ENCODE results near the gene SNX25. TPM values are rescaled to one million over a fixed set of nuclear protein-coding genes. Genes with fewer than 3 reads are reported as not detected.

SNX25 gene
- total and polyA plus RNA-seq, 2 of the 13 experiments (the other 11 are each of a cell fraction or from before 2014, with no cell fraction given), result 23.4 to 23.5 TPM

DNA sequence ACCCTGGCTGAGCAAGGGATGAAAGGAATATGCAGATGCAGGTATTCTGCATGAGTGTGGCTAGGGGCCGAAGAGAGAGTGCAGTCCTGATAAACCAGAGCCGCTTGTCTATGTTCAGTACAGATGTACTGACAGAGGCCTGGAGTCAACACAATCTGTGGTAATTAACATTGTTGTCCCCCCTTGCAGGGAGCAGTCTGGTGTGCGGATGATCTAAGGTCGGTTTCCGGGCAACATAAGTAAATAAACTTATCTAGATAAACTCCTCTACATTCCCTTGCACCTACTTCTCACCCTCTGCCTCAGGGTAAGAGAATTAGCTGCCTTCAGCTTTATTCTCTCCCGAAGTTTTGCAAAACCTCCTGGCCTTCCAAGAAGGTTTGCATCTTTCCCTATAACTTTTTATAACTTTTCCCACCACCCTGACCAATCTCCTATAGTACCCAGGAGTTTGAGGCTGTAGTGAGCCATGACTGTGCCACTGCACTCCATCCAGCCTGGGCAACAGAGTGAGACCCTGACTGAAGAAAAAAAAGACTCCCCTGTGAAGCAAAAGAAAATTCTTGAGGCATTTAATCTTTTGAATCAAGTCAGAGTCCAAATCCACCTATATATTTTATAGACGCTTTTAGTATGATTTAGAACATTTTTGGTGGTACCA, 26.6 kb downstream of the SNX25 start (continued):
- TF ChIP-seq, protein P1, sequence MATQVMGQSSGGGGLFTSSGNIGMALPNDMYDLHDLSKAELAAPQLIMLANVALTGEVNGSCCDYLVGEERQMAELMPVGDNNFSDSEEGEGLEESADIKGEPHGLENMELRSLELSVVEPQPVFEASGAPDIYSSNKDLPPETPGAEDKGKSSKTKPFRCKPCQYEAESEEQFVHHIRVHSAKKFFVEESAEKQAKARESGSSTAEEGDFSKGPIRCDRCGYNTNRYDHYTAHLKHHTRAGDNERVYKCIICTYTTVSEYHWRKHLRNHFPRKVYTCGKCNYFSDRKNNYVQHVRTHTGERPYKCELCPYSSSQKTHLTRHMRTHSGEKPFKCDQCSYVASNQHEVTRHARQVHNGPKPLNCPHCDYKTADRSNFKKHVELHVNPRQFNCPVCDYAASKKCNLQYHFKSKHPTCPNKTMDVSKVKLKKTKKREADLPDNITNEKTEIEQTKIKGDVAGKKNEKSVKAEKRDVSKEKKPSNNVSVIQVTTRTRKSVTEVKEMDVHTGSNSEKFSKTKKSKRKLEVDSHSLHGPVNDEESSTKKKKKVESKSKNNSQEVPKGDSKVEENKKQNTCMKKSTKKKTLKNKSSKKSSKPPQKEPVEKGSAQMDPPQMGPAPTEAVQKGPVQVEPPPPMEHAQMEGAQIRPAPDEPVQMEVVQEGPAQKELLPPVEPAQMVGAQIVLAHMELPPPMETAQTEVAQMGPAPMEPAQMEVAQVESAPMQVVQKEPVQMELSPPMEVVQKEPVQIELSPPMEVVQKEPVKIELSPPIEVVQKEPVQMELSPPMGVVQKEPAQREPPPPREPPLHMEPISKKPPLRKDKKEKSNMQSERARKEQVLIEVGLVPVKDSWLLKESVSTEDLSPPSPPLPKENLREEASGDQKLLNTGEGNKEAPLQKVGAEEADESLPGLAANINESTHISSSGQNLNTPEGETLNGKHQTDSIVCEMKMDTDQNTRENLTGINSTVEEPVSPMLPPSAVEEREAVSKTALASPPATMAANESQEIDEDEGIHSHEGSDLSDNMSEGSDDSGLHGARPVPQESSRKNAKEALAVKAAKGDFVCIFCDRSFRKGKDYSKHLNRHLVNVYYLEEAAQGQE (IDR thresholded peaks at IDR 0.05; ENCODE audit: borderline replicate concordance in 1 of 2, low read depth in 1 of 2, low read length in 2 of 2), result 0 out of 4 replicates have a peak, but pooled peaks of 1 of the 2 experiments have one; percentile 13
- TF ChIP-seq ZNF446 (CRISPR knock-in tag; IDR thresholded peaks at IDR 0.05) (no peak), ZNF441 (CRISPR knock-in tag; IDR thresholded peaks at IDR 0.05; ENCODE audit: borderline replicate concordance) (peak; percentile 33; the same call in 1 of the 2 replicates), TBX2 (CRISPR knock-in tag; IDR thresholded peaks at IDR 0.05; ENCODE audit: borderline replicate concordance) (peak; percentile 92), FOXP1 (IDR thresholded peaks at IDR 0.05) (peak; percentile 90), FOXP1 (CRISPR knock-in tag; IDR thresholded peaks at IDR 0.05) (peak; percentile 88), FOXA1 (IDR thresholded peaks at IDR 0.05) (no peak), FOXA1 (CRISPR knock-in tag; IDR thresholded peaks at IDR 0.05) (peak; percentile 45; the same call in 1 of the 2 replicates), PHF21A (CRISPR knock-in tag; IDR thresholded peaks at IDR 0.05) (peak; percentile 65), HCFC1 (IDR thresholded peaks at IDR 0.05; ENCODE audit: low read depth, low read length) (no peak), ERF (CRISPR knock-in tag; IDR thresholded peaks at IDR 0.05) (peak; percentile 46; the same call in 1 of the 2 replicates), TRIM24 (CRISPR knock-in tag; IDR thresholded peaks at IDR 0.05) (no peak)
- TF ChIP-seq, protein P2, sequence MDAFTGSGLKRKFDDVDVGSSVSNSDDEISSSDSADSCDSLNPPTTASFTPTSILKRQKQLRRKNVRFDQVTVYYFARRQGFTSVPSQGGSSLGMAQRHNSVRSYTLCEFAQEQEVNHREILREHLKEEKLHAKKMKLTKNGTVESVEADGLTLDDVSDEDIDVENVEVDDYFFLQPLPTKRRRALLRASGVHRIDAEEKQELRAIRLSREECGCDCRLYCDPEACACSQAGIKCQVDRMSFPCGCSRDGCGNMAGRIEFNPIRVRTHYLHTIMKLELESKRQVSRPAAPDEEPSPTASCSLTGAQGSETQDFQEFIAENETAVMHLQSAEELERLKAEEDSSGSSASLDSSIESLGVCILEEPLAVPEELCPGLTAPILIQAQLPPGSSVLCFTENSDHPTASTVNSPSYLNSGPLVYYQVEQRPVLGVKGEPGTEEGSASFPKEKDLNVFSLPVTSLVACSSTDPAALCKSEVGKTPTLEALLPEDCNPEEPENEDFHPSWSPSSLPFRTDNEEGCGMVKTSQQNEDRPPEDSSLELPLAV (CRISPR knock-in tag; conservative IDR thresholded peaks at IDR 0.05; ENCODE audit: low read depth), result no peak
- TF ChIP-seq, protein P3, sequence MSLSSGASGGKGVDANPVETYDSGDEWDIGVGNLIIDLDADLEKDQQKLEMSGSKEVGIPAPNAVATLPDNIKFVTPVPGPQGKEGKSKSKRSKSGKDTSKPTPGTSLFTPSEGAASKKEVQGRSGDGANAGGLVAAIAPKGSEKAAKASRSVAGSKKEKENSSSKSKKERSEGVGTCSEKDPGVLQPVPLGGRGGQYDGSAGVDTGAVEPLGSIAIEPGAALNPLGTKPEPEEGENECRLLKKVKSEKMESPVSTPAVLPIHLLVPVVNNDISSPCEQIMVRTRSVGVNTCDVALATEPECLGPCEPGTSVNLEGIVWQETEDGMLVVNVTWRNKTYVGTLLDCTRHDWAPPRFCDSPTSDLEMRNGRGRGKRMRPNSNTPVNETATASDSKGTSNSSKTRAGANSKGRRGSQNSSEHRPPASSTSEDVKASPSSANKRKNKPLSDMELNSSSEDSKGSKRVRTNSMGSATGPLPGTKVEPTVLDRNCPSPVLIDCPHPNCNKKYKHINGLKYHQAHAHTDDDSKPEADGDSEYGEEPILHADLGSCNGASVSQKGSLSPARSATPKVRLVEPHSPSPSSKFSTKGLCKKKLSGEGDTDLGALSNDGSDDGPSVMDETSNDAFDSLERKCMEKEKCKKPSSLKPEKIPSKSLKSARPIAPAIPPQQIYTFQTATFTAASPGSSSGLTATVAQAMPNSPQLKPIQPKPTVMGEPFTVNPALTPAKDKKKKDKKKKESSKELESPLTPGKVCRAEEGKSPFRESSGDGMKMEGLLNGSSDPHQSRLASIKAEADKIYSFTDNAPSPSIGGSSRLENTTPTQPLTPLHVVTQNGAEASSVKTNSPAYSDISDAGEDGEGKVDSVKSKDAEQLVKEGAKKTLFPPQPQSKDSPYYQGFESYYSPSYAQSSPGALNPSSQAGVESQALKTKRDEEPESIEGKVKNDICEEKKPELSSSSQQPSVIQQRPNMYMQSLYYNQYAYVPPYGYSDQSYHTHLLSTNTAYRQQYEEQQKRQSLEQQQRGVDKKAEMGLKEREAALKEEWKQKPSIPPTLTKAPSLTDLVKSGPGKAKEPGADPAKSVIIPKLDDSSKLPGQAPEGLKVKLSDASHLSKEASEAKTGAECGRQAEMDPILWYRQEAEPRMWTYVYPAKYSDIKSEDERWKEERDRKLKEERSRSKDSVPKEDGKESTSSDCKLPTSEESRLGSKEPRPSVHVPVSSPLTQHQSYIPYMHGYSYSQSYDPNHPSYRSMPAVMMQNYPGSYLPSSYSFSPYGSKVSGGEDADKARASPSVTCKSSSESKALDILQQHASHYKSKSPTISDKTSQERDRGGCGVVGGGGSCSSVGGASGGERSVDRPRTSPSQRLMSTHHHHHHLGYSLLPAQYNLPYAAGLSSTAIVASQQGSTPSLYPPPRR (CRISPR knock-in tag; IDR thresholded peaks at IDR 0.05; ENCODE audit: borderline replicate concordance), result peak; percentile 73; the same call in 1 of the 2 replicates
- TF ChIP-seq, protein P4, sequence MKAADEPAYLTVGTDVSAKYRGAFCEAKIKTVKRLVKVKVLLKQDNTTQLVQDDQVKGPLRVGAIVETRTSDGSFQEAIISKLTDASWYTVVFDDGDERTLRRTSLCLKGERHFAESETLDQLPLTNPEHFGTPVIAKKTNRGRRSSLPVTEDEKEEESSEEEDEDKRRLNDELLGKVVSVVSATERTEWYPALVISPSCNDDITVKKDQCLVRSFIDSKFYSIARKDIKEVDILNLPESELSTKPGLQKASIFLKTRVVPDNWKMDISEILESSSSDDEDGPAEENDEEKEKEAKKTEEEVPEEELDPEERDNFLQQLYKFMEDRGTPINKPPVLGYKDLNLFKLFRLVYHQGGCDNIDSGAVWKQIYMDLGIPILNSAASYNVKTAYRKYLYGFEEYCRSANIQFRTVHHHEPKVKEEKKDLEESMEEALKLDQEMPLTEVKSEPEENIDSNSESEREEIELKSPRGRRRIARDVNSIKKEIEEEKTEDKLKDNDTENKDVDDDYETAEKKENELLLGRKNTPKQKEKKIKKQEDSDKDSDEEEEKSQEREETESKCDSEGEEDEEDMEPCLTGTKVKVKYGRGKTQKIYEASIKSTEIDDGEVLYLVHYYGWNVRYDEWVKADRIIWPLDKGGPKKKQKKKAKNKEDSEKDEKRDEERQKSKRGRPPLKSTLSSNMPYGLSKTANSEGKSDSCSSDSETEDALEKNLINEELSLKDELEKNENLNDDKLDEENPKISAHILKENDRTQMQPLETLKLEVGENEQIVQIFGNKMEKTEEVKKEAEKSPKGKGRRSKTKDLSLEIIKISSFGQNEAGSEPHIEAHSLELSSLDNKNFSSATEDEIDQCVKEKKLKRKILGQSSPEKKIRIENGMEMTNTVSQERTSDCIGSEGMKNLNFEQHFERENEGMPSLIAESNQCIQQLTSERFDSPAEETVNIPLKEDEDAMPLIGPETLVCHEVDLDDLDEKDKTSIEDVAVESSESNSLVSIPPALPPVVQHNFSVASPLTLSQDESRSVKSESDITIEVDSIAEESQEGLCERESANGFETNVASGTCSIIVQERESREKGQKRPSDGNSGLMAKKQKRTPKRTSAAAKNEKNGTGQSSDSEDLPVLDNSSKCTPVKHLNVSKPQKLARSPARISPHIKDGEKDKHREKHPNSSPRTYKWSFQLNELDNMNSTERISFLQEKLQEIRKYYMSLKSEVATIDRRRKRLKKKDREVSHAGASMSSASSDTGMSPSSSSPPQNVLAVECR (CRISPR knock-in tag; IDR thresholded peaks at IDR 0.05; ENCODE audit: borderline replicate concordance), result peak; percentile 45; the same call in 1 of the 2 replicates
